Testis (tissue), 3 donors: ENCODE data around the gene BMP15. TPM values are rescaled to one million over a fixed set of nuclear protein-coding genes. Genes with fewer than 3 reads are reported as not detected.

Experiments
- DNase-seq: peaks from one replicate; pipeline ENCODE4 v3.0.0-alpha.2; 2019
- H3K27ac ChIP-seq, 2 donors: fragments of 200-600 bp; sonication (generic); one replicate each; pipeline ENCODE4 v1.5.1; 2019
- H3K27me3 ChIP-seq: fragments of 200-600 bp; sonication (generic); one replicate; pipeline ENCODE4 v1.5.1; 2019
- H3K36me3 ChIP-seq: fragments of 200-600 bp; sonication (generic); one replicate; pipeline ENCODE4 v1.5.1; 2017; ENCODE audit warnings: low read depth; ENCODE audit errors: missing control alignments
- H3K4me1 ChIP-seq: fragments of 200-600 bp; sonication (generic); one replicate; pipeline ENCODE4 v1.5.1; 2019
- H3K4me3 ChIP-seq, 2 donors: fragments of 200-600 bp; sonication (generic); one replicate each; pipeline ENCODE4 v1.5.1; 2017 to 2019
- H3K9me3 ChIP-seq: fragments of 200-600 bp; sonication (generic); one replicate; pipeline ENCODE4 v1.5.1; 2017
- POLR2A ChIP-seq: fragments of 450-650 bp; IDR thresholded peaks from one replicate; pipeline ENCODE4 v1.6.1; 2017; ENCODE audit warnings: antibody characterized with exemption, mild to moderate bottlenecking, moderate library complexity
- WGBS, 2 donors: methylation state at CpG; one replicate each; pipeline ENCODE4 v1.1.5; 2018; 5-methylcytosine and 5-hydroxymethylcytosine counted together
- intact Hi-C: fragments of 100-400 bp; cut with DNase I; formaldehyde crosslinking; loops from one replicate; pipeline ENCODE4 v1.15.1; 2023; ENCODE audit warnings: low total_unique reads
- polyA plus RNA-seq: library from polyadenylated mRNA; stranded (reverse); fragments of 350-450 nt; fragmentation: Illumina TruSeq; extraction: RNeasy Lipid Tissue Mini Kit (QIAGEN cat#74804); gene quantifications from one replicate; pipeline ENCODE4 v1.2.3, GENCODE V29; 2014; ENCODE audit warnings: low read depth, low replicate concordance; ENCODE audit not compliant: insufficient read depth
- total RNA-seq, 2 donors: library from RNA; depleted of rRNA; stranded (reverse); fragments of >200 nt; gene quantifications; one replicate each; pipeline ENCODE4 v1.2.3, GENCODE V29; 2016
- TF ChIP-seq, protein P1 (sequence below), 3 experiments: fragments of 450-650 bp in 2 of 3; fragments of 200-600 bp in 1 of 3; sonication (generic) in 1 of 3; IDR thresholded peaks; one replicate each; pipeline ENCODE4 v1.5.1; 2016 to 2019; ENCODE audit warnings: antibody characterized with exemption in 3 of 3, mild to moderate bottlenecking in 2 of 3, moderate library complexity in 1 of 3

Gene BMP15
- total and polyA plus RNA-seq, 3 donors from 2014 or later, result 0.55 TPM; not detected in 2

DNA sequence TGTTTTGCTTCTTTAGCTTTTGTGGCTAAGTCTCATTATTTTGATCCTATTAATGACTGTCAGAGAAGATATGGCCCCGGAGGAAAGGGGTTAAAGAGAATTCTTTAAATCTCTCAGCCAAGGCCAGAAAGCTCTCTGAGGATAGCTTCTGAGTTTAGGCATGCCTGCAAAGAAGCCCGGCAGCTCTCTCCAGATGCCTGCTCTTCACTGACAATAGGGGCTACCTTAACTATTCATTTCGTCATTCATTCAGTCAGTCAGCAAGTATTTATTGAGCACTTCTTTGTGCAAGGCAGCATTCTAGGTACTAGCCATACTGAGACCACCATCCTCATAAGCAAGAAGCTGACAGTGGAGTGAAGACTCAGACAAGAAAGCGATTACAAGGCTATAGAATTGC lies 34.0 kb upstream of the BMP15 start:
- 38 to 42% methylated on average over 4 of the region's 4 CpGs for WGBS, 2 donors
- TF ChIP-seq, protein P1, sequence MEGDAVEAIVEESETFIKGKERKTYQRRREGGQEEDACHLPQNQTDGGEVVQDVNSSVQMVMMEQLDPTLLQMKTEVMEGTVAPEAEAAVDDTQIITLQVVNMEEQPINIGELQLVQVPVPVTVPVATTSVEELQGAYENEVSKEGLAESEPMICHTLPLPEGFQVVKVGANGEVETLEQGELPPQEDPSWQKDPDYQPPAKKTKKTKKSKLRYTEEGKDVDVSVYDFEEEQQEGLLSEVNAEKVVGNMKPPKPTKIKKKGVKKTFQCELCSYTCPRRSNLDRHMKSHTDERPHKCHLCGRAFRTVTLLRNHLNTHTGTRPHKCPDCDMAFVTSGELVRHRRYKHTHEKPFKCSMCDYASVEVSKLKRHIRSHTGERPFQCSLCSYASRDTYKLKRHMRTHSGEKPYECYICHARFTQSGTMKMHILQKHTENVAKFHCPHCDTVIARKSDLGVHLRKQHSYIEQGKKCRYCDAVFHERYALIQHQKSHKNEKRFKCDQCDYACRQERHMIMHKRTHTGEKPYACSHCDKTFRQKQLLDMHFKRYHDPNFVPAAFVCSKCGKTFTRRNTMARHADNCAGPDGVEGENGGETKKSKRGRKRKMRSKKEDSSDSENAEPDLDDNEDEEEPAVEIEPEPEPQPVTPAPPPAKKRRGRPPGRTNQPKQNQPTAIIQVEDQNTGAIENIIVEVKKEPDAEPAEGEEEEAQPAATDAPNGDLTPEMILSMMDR (IDR thresholded peaks at IDR 0.05), result no peak
- TF ChIP-seq POLR2A, result no peak
- DNase-seq, result no peak
- no peaks in the 10 kb centered on the region for H3K27me3 ChIP-seq
- no peak overlapping the region for H3K27ac ChIP-seq
- no peaks in the 10 kb centered on the region for H3K36me3 ChIP-seq
- no peaks in the 10 kb centered on the region for H3K9me3 ChIP-seq
- intact Hi-C loops, result no loop called here
- H3K4me3 ChIP-seq, result no peak overlapping the region
- H3K4me1 ChIP-seq, result no peaks in the 10 kb centered on the region

DNA sequence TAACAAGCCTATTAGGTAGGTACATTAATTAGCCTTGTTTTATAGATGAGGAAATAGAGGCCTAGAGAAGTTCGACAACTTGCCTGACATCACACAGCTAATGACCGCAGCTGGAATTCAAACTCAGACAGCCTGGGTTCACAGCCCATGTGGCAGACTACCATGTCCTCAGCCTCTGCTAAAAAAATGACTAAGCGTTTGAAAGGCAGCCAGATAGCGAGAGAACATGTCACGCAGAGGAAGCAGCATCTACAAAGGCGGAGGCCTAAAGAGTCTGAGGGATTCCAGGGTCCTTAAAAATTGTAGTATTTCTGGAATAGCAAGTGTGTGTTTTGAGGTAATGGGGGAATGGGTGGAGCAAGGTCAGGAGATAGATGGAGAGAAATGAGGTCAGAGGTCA lies 33.2 kb upstream of the BMP15 start:
- Histone ChIP-seq H3K27me3 (no peaks in the 10 kb centered on the region), H3K9me3 (no peaks in the 10 kb centered on the region), H3K36me3 (no peaks in the 10 kb centered on the region), H3K4me1 (no peaks in the 10 kb centered on the region), H3K27ac (no peak overlapping the region), H3K4me3 (no peak overlapping the region)
- no peak for DNase-seq
- intact Hi-C loops, result no loop called here
- no peak for TF ChIP-seq POLR2A
- TF ChIP-seq, protein P1 (IDR thresholded peaks at IDR 0.05), result no peak
- WGBS, 2 donors, result 80 to 84% methylated on average over 2 to 6 of the region's 6 CpGs

DNA sequence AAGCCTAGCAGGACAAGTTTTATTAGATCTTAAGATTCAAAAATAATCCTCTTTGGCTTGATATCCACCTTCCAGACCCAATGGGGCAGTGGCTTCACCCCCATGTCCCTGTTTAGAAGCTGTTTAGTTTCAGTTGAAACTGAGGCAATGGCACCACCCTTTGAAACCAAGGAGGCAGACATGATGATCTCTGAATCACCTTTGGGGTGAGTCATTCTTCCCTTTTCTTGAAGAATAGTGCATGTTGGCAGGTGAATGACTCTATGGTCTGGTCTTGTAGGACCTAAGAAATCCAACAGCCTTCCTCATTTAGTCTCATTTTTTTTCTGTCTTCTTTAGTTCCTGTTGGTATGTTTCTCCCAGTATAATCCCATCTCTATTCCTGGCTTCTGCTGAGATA lies 29.5 kb upstream of the BMP15 start:
- TF ChIP-seq POLR2A, result no peak
- TF ChIP-seq, protein P1 (IDR thresholded peaks at IDR 0.05), result no peak
- intact Hi-C loops, result no loop called here
- Histone ChIP-seq H3K36me3 (no peaks in the 10 kb centered on the region), H3K4me1 (no peaks in the 10 kb centered on the region), H3K27me3 (no peaks in the 10 kb centered on the region), H3K4me3 (no peak overlapping the region), H3K27ac (no peak overlapping the region), H3K9me3 (no peaks in the 10 kb centered on the region)
- no peak for DNase-seq

DNA sequence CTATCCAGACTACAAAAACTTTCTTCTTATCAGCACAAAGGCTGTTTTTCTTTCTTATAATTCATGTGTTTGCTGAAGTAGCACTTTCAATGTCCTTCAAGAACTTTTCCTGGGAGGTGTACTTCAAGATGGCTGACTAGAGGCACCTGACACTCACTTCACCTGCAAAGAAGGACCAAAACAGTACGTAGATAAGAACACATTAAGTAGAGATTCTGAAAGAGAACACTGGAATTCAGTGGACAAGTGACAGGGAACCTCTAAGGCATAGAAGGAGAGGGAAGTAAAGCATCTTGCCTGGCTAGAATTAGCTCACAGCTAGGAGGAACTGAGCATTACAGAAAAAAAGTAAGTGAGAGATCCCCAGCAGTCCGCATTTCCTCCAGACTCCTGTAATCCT lies 21.7 kb upstream of the BMP15 start:
- TF ChIP-seq, protein P1 (IDR thresholded peaks at IDR 0.05), result no peak
- no peak for TF ChIP-seq POLR2A
- no peaks in the 10 kb centered on the region for H3K27me3 ChIP-seq
- H3K4me3 ChIP-seq, result no peak overlapping the region
- DNase-seq, result no peak
- 87 to 93% methylated on average over 2 of the region's 2 CpGs for WGBS, 2 donors
- no peaks in the 10 kb centered on the region for H3K9me3 ChIP-seq
- no peaks in the 10 kb centered on the region for H3K36me3 ChIP-seq
- no peaks in the 10 kb centered on the region for H3K4me1 ChIP-seq
- intact Hi-C loops, result no loop called here
- H3K27ac ChIP-seq, result no peak overlapping the region

DNA sequence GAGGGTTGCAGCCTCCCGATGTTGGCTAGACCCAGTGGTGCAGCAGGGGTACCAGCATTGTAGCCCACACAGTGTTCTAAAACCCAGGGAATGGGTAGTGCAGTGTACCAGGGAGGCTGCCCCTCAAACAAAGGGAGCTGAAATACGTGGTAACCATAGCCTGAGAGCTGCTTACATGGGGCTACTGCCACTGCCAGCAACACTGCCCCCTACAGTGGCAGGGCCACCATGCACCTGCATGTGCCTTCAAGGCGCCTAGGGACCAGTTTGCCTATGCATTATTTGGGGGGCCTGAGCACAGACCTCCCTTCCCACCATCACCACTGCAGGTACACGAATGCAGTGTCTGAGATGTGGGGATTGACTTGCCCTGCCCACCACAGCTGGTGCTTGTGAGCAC lies 21.0 kb upstream of the BMP15 start:
- H3K9me3 ChIP-seq, result no peaks in the 10 kb centered on the region
- H3K36me3 ChIP-seq, result no peaks in the 10 kb centered on the region
- H3K27me3 ChIP-seq, result no peaks in the 10 kb centered on the region
- TF ChIP-seq, protein P1 (IDR thresholded peaks at IDR 0.05), result no peak
- TF ChIP-seq POLR2A, result no peak
- intact Hi-C loops, result no loop called here
- no peak overlapping the region for H3K27ac ChIP-seq
- DNase-seq, result no peak
- no peak overlapping the region for H3K4me3 ChIP-seq
- H3K4me1 ChIP-seq, result no peaks in the 10 kb centered on the region
- 88% methylated on average over 3 of the region's 4 CpGs; no CpG with 5 or more reads in 1 of the 2 donors for WGBS, 2 donors
